Upper lobe of right lung (tissue), 1 donor: ENCODE results near the gene FBXW8. TPM values are rescaled to one million over a fixed set of nuclear protein-coding genes. Genes with fewer than 3 reads are reported as not detected.

Experiments
- ATAC-seq: fragments of 200-7000 bp; cut with Tn5 transposase; one replicate; pipeline ENCODE4 v1.9.1; 2020; ENCODE audit warnings: mild to moderate bottlenecking, moderate library complexity
- DNase-seq: peaks from one replicate; pipeline ENCODE4 v3.0.0-alpha.2; 2020
- H3K27ac ChIP-seq: fragments of 200-600 bp; one replicate; pipeline ENCODE4 v1.8.0; 2022
- H3K27me3 ChIP-seq: fragments of 200-600 bp; one replicate; pipeline ENCODE4 v1.8.0; 2022; ENCODE audit warnings: mild to moderate bottlenecking
- H3K36me3 ChIP-seq: fragments of 200-600 bp; one replicate; pipeline ENCODE4 v1.8.0; 2022
- H3K4me1 ChIP-seq: fragments of 200-600 bp; one replicate; pipeline ENCODE4 v1.8.0; 2022
- H3K4me3 ChIP-seq: fragments of 200-600 bp; one replicate; pipeline ENCODE4 v1.8.0; 2022; ENCODE audit warnings: mild to moderate bottlenecking
- H3K9me3 ChIP-seq: fragments of 200-600 bp; one replicate; pipeline ENCODE4 v1.8.0; 2022
- intact Hi-C: fragments of 100-400 bp; cut with DNase I; formaldehyde crosslinking; loops from one replicate; pipeline ENCODE4 v1.11.0; 2022
- total RNA-seq: library from RNA; stranded (reverse); fragmentation: NEBNext Ultra II Directional; extraction: Animal tissue kit (Norgen Biotek cat#: 25700); gene quantifications from one replicate; pipeline ENCODE4 v1.2.1, GENCODE V29; 2021
- TF ChIP-seq, protein P1 (sequence below): fragments of 200-600 bp; IDR thresholded peaks from one replicate; pipeline ENCODE4 v1.8.0; 2022; ENCODE audit warnings: antibody characterized with exemption
- donor health status: DM: no; HTN: yes; CAD: no; lungs with severe emphysema.

The FBXW8 gene
- total RNA-seq, 1 donor from 2014 or later: 16.8 TPM

GRCh38 chr12:116928504-116928903, 17.8 kb downstream of the FBXW8 start:
- Histone ChIP-seq H3K4me1 (no peaks in the 10 kb centered on the region), H3K4me3 (no peak overlapping the region), H3K27ac (no peak overlapping the region), H3K9me3 (no peaks in the 10 kb centered on the region), H3K27me3 (no peaks in the 10 kb centered on the region), H3K36me3 (peaks cover 20% of the 10 kb centered on the region)
- intact Hi-C loops: no loop called here
- DNase-seq (no peak), ATAC-seq (no peak)
- TF ChIP-seq, protein P1, sequence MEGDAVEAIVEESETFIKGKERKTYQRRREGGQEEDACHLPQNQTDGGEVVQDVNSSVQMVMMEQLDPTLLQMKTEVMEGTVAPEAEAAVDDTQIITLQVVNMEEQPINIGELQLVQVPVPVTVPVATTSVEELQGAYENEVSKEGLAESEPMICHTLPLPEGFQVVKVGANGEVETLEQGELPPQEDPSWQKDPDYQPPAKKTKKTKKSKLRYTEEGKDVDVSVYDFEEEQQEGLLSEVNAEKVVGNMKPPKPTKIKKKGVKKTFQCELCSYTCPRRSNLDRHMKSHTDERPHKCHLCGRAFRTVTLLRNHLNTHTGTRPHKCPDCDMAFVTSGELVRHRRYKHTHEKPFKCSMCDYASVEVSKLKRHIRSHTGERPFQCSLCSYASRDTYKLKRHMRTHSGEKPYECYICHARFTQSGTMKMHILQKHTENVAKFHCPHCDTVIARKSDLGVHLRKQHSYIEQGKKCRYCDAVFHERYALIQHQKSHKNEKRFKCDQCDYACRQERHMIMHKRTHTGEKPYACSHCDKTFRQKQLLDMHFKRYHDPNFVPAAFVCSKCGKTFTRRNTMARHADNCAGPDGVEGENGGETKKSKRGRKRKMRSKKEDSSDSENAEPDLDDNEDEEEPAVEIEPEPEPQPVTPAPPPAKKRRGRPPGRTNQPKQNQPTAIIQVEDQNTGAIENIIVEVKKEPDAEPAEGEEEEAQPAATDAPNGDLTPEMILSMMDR: no peak

- intact Hi-C loops: no loop called here
- DNase-seq (no peak), ATAC-seq (no peak)
- H3K4me1 ChIP-seq: peaks cover under 1% of the 10 kb centered on the region
- TF ChIP-seq, protein P1: no peak
- H3K27ac ChIP-seq: no peak overlapping the region
- peaks cover 20% of the 10 kb centered on the region for H3K36me3 ChIP-seq
- no peaks in the 10 kb centered on the region for H3K27me3 ChIP-seq
- H3K4me3 ChIP-seq: no peak overlapping the region
- no peaks in the 10 kb centered on the region for H3K9me3 ChIP-seq
Observed at GRCh38 chr12:116929885-116930284, 19.1 kb downstream of the FBXW8 start.

DNA sequence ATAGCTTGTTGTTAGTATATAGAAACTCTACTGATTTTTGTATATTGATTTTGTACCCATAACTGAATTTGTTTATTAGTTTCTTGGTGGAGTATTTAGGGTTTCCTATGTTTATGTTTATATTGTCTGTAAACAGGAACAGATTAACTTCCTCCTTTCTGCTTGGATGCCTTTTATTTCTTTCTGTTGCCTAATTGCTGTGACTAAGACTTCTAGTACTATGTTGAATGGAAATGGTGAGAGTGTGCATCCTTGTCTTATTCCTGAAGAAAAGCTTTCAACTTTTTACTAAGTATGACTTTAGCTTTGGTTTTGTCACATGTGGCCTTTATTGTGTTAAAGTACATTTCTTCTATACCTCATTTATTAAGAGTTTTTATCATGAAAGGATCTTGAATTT, 20.9 kb downstream of the FBXW8 start:
- intact Hi-C loops: no loop called here
- no peak for DNase-seq
- Histone ChIP-seq H3K4me3 (no peak overlapping the region), H3K36me3 (peaks cover 20% of the 10 kb centered on the region), H3K27me3 (no peaks in the 10 kb centered on the region), H3K27ac (no peak overlapping the region), H3K4me1 (peaks cover 14% of the 10 kb centered on the region), H3K9me3 (no peaks in the 10 kb centered on the region)
- TF ChIP-seq, protein P1: no peak
- ATAC-seq: no peak

GRCh38 chr12:116933091-116933490, 22.3 kb downstream of the FBXW8 start:
- H3K27me3 ChIP-seq: no peaks in the 10 kb centered on the region
- no peak overlapping the region for H3K27ac ChIP-seq
- H3K9me3 ChIP-seq: no peaks in the 10 kb centered on the region
- no peak for ATAC-seq
- no peak overlapping the region for H3K4me3 ChIP-seq
- H3K4me1 ChIP-seq: peaks cover 14% of the 10 kb centered on the region
- DNase-seq: no peak
- intact Hi-C loops: no loop called here
- H3K36me3 ChIP-seq: peaks cover 19% of the 10 kb centered on the region
- TF ChIP-seq, protein P1: no peak

GRCh38 chr12:116933512-116934246, 22.9 kb downstream of the FBXW8 start:
- DNase-seq (no peak), ATAC-seq (no peak)
- TF ChIP-seq, protein P1: no peak
- Histone ChIP-seq H3K4me1 (peaks cover 14% of the 10 kb centered on the region), H3K36me3 (peaks cover 13% of the 10 kb centered on the region), H3K9me3 (no peaks in the 10 kb centered on the region), H3K27ac (no peak overlapping the region), H3K27me3 (no peaks in the 10 kb centered on the region), H3K4me3 (no peak overlapping the region)
- intact Hi-C loops: no loop called here
